Osteocyte (in vitro differentiated cells): ENCODE results near the gene LVRN. TPM values are rescaled to one million over a fixed set of nuclear protein-coding genes. Genes with fewer than 3 reads are reported as not detected.

ENCODE experiments used
- DNase-seq: peaks from one replicate; pipeline ENCODE4 v3.0.0; 2021; ENCODE audit warnings: mixed read lengths; ENCODE audit not compliant: unreplicated experiment; ENCODE audit errors: extremely low spot score
- H3K27ac Mint-ChIP-seq: one replicate; pipeline ENCODE4 v1.8.0; 2021; ENCODE audit warnings: mild to moderate bottlenecking, mixed read lengths; ENCODE audit not compliant: unreplicated experiment
- H3K27me3 Mint-ChIP-seq: one replicate; pipeline ENCODE4 v1.8.0; 2021; ENCODE audit warnings: mixed read lengths; ENCODE audit not compliant: unreplicated experiment
- H3K36me3 Mint-ChIP-seq: one replicate; pipeline ENCODE4 v1.8.0; 2021; ENCODE audit warnings: mixed read lengths; ENCODE audit not compliant: unreplicated experiment
- H3K4me1 Mint-ChIP-seq: one replicate; pipeline ENCODE4 v1.8.0; 2021; ENCODE audit warnings: mixed read lengths; ENCODE audit not compliant: unreplicated experiment
- H3K4me3 Mint-ChIP-seq: one replicate; pipeline ENCODE4 v1.8.0; 2021; ENCODE audit warnings: mild to moderate bottlenecking, moderate library complexity, mixed read lengths; ENCODE audit not compliant: unreplicated experiment
- H3K9me3 Mint-ChIP-seq: one replicate; pipeline ENCODE4 v1.8.0; 2021; ENCODE audit warnings: mixed read lengths; ENCODE audit not compliant: unreplicated experiment
- CTCF ChIP-seq: fragments of 200-600 bp; sonication (generic); IDR thresholded peaks from 2 replicates; pipeline ENCODE4 v1.5.0; 2021; ENCODE audit warnings: antibody characterized with exemption, mild to moderate bottlenecking, moderate library complexity
- total RNA-seq: library from RNA; stranded (reverse); gene quantifications from 2 replicates; pipeline ENCODE4 v1.2.1, GENCODE V29; 2021

The LVRN gene
- total RNA-seq, 1 donor from 2014 or later: 0.40 TPM

- Mint-ChIP-seq H3K4me3 (no peak overlapping the region), H3K9me3 (no peaks in the 10 kb centered on the region), H3K27ac (no peak overlapping the region), H3K4me1 (peaks cover 19% of the 10 kb centered on the region), H3K36me3 (no peaks in the 10 kb centered on the region), H3K27me3 (no peaks in the 10 kb centered on the region)
- DNase-seq: no peak
- TF ChIP-seq CTCF: no peak
These were observed 16.5 kb downstream of the LVRN start for GRCh38 chr5:115978779-115979178.

- no peaks in the 10 kb centered on the region for H3K9me3 Mint-ChIP-seq
- no peaks in the 10 kb centered on the region for H3K27me3 Mint-ChIP-seq
- no peak overlapping the region for H3K27ac Mint-ChIP-seq
- H3K4me1 Mint-ChIP-seq: peaks cover 19% of the 10 kb centered on the region
- no peak overlapping the region for H3K4me3 Mint-ChIP-seq
- no peak for DNase-seq
- no peaks in the 10 kb centered on the region for H3K36me3 Mint-ChIP-seq
- no peak for TF ChIP-seq CTCF
These were observed 17.1 kb downstream of the LVRN start for GRCh38 chr5:115979201-115980041.

- Mint-ChIP-seq H3K27ac (no peak overlapping the region), H3K4me1 (peaks cover 4% of the 10 kb centered on the region), H3K36me3 (no peaks in the 10 kb centered on the region), H3K27me3 (no peaks in the 10 kb centered on the region), H3K9me3 (no peaks in the 10 kb centered on the region), H3K4me3 (no peak overlapping the region)
- no peak for TF ChIP-seq CTCF
- DNase-seq: no peak
These were observed 21.2 kb downstream of the LVRN start for GRCh38 chr5:115983519-115983918.

GRCh38 chr5:115985802-115986757, 23.8 kb downstream of the LVRN start:
- Mint-ChIP-seq H3K9me3 (peaks cover 2% of the 10 kb centered on the region), H3K27me3 (no peaks in the 10 kb centered on the region), H3K4me3 (no peak overlapping the region), H3K4me1 (no peaks in the 10 kb centered on the region), H3K27ac (no peak overlapping the region), H3K36me3 (no peaks in the 10 kb centered on the region)
- no peak for DNase-seq
- TF ChIP-seq CTCF: no peak

GRCh38 chr5:115988002-115988401, 25.7 kb downstream of the LVRN start:
- Mint-ChIP-seq H3K36me3 (no peaks in the 10 kb centered on the region), H3K27me3 (peaks cover 7% of the 10 kb centered on the region), H3K4me1 (no peaks in the 10 kb centered on the region), H3K9me3 (peaks cover 4% of the 10 kb centered on the region), H3K4me3 (no peak overlapping the region), H3K27ac (no peak overlapping the region)
- no peak for DNase-seq
- no peak for TF ChIP-seq CTCF
